22Rv1 (cell line): ENCODE data around the gene DNHD1.

Source experiments
- H3K27ac ChIP-seq: fragments of 450-650 bp; 2 replicates; pipeline ENCODE4 v1.5.1; 2017
- ZFX ChIP-seq: fragments of 450-650 bp; IDR thresholded peaks from 2 replicates; pipeline ENCODE4 v1.6.1; 2017; ENCODE audit warnings: antibody characterized with exemption, borderline replicate concordance
- TF ChIP-seq, protein P1 (sequence below): fragments of 450-650 bp; IDR thresholded peaks from 2 replicates; pipeline ENCODE4 v1.5.1; 2017; ENCODE audit warnings: mild to moderate bottlenecking

DNHD1 gene

DNA sequence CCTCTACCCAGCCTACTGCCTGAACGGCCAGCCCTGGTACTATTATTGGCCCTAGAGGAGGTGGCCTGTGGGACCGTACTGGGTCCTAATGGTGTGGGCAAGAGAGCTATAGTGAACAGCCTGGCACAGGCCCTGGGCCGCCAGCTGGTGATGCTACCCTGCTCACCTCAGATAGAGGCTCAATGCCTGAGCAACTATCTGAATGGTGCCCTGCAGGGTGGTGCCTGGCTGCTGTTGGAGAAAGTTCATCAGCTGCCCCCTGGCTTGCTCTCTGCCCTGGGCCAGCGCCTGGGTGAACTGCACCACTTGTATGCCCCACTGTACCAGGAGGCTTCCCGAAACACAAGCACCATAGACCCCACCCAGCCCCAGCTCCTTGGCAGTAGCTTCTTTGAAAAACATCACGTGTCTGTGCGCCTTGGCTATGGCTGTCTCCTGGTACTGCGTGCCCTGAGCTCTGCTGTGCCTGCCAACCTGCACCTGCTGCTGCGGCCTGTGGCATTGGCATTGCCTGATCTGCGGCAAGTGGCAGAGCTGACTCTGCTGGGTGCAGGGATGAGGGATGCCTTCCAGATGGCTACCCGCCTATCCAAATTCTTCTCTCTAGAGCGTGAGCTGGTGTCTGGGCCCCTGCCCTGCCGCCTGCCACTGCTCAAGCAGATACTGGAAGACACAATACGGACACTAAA lies 49.0 kb downstream of the DNHD1 start:
- no peak overlapping the region for H3K27ac ChIP-seq
- TF ChIP-seq, protein P1, sequence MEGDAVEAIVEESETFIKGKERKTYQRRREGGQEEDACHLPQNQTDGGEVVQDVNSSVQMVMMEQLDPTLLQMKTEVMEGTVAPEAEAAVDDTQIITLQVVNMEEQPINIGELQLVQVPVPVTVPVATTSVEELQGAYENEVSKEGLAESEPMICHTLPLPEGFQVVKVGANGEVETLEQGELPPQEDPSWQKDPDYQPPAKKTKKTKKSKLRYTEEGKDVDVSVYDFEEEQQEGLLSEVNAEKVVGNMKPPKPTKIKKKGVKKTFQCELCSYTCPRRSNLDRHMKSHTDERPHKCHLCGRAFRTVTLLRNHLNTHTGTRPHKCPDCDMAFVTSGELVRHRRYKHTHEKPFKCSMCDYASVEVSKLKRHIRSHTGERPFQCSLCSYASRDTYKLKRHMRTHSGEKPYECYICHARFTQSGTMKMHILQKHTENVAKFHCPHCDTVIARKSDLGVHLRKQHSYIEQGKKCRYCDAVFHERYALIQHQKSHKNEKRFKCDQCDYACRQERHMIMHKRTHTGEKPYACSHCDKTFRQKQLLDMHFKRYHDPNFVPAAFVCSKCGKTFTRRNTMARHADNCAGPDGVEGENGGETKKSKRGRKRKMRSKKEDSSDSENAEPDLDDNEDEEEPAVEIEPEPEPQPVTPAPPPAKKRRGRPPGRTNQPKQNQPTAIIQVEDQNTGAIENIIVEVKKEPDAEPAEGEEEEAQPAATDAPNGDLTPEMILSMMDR: no peak
- TF ChIP-seq ZFX: no peak

DNA sequence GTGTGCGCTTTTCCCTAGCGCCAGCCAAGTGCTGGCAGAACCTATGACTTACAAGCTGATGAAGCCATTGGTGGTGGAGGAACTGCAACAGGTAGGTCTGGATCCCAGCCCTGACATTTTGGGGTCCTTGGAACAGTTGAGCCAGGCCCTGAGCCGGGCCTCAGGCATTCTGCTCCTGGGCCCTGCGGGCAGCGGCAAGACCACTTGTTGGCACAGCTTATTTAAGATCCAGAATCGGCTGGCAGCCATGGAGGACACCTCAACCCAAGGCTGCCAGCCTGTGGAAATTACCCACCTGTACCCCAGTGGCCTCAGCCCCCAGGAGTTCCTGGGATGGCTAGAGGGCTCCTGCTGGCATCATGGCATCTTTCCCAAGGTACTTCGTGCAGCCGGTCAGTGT lies 49.7 kb downstream of the DNHD1 start:
- TF ChIP-seq ZFX: no peak
- no peak overlapping the region for H3K27ac ChIP-seq

DNA sequence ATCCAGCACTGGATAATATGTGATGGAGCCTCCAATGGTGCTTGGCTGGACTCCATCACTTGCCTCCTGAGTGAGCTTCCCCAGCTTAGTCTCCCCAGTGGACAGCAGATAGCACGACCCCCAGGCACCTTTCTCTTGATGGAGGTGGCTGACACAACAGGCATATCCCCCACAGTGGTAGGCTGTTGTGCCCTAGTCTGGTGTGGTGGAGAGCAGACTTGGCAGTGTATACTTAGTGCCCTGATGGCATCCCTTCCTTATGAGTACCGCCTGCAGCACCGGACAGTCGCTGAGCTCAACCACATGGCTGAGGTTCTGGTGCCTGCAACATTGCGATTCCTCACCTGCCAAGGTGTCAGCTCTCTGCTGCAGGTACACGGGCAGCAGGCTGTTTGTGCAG lies 50.1 kb downstream of the DNHD1 start:
- no peak for TF ChIP-seq ZFX
- TF ChIP-seq, protein P1: no peak
- no peak overlapping the region for H3K27ac ChIP-seq

DNA sequence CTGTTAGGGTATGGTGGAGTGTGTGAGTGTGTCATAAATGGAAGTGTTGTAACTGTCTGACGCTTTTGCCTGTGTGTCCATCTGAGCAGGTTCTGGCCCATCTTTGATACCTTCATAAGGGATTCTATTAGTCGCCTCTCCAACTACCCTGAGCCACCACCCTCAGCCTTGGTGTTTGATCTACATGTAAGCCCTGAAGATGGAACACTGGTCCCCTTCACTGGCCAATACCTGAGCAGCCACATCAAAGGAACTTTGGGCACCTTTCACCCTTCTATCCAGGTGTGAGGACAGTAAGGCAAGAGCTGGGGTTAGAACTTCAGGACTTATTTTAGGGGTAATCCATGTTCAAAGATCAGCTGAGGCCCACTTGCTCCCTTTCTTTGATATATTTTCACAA lies 51.0 kb downstream of the DNHD1 start:
- no peak overlapping the region for H3K27ac ChIP-seq
- no peak for TF ChIP-seq ZFX
- TF ChIP-seq, protein P1: no peak

DNA sequence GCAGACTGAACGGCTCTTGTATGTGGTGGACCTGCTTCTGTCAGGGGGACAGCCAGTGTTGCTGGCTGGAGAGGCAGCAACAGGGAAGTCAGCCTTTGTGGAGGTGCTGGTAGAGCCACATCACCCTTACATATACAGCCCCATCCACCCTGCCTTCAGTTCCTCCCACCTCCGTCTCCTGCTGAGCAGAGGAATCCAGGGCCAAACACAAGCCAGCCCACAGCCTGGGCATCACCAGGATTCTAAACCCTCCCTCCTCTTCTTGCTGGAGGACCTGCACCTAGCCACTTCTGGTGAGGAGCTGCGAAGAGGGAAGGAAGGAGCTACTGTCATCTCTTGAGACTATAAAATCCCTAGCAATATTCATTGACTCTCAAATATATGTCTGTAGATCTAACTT lies 51.6 kb downstream of the DNHD1 start:
- TF ChIP-seq, protein P1: no peak
- TF ChIP-seq ZFX: no peak
- H3K27ac ChIP-seq: no peak overlapping the region

DNA sequence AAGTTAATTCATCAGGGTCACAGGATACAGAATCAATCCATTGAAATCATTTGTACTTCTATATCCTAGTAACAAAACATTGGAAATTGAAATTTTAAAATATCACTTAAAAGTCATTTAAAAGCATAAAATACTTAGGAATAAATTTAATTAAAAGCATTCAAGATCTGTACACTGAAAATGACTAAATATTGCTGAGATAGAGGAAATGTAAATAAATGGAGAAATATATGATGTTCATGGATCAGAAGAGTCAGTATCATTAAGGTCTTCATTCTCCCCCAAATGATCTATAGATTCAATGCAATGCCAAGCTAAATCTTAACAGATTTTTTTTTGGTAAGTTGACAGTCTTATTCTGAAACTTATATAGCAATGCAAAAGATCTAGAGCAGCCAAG lies 56.6 kb downstream of the DNHD1 start:
- H3K27ac ChIP-seq: no peak overlapping the region
- TF ChIP-seq, protein P1: no peak
- TF ChIP-seq ZFX: no peak

DNA sequence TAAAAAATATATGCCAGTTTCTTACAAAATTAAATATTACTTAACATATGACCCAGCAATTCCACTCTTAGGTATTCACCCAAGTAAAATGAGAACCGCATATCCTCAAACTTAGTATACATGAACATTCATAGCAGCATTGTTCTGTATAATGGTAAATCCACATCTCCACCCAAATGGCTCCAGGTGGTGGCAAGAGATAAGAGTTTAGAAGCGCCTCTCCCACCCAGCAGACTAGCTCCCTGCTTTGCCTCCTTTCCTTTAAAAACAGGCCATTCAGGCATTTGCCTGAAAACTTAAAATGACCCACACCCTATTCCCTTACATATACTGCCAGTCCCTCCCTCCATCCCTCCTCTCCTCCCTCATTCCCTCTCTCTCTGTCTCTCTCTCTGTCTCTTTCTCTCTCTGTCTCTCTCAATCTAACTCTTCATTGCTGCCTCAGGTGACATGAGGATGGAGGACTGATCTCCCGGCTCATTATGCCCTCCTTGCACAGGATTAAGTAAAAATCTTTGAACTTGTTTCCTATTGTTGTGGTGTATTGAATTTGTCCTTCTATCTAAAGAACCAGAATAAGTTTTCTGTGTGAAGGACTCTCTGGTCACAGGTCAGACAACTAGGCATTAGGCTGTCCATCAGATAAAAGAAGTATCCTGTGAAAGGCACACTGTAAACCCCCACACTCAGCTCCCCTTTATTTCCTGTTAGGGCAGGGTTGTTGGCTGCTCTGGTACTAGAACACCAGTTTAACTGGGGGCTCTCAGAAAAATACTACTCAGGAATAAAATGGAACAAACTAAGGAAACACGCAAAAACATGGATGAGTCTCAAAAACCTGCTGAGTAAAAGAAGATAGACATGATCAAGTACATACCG lies 58.0 kb downstream of the DNHD1 start:
- TF ChIP-seq, protein P1: no peak
- TF ChIP-seq ZFX: no peak
- H3K27ac ChIP-seq: no peak overlapping the region
